Measurements from ENCODE around the gene SERGEF.

GRCh38 chr11:17907046-17907445, 105.8 kb downstream of the SERGEF start:
- TF ChIP-seq, protein P1, sequence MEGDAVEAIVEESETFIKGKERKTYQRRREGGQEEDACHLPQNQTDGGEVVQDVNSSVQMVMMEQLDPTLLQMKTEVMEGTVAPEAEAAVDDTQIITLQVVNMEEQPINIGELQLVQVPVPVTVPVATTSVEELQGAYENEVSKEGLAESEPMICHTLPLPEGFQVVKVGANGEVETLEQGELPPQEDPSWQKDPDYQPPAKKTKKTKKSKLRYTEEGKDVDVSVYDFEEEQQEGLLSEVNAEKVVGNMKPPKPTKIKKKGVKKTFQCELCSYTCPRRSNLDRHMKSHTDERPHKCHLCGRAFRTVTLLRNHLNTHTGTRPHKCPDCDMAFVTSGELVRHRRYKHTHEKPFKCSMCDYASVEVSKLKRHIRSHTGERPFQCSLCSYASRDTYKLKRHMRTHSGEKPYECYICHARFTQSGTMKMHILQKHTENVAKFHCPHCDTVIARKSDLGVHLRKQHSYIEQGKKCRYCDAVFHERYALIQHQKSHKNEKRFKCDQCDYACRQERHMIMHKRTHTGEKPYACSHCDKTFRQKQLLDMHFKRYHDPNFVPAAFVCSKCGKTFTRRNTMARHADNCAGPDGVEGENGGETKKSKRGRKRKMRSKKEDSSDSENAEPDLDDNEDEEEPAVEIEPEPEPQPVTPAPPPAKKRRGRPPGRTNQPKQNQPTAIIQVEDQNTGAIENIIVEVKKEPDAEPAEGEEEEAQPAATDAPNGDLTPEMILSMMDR (IDR thresholded peaks at IDR 0.05): no peak
- TF ChIP-seq POLR2A (IDR thresholded peaks at IDR 0.05; ENCODE audit: low read depth) (no peak), POLR2AphosphoS5 (IDR thresholded peaks at IDR 0.05) (no peak), EP300 (IDR thresholded peaks at IDR 0.05) (no peak)

Measured in esophagus muscularis mucosa (tissue), 4 donors.